ENCODE data around the gene CRYL1.

The CRYL1 gene

GRCh38 chr13:20431687-20432384 lies 93.8 kb downstream of the CRYL1 start:
- Histone ChIP-seq H3K9me3 (ENCODE audit: insufficient read depth, low read depth, low read length) (no peaks in the 10 kb centered on the region), H3K4me3 (ENCODE audit: low read length) (no peak overlapping the region), H3K27ac (ENCODE audit: low read depth, low read length) (no peak overlapping the region), H3K4me1 (ENCODE audit: insufficient read depth, low read length) (no peaks in the 10 kb centered on the region), H3K9ac (ENCODE audit: low read depth, low read length) (no peak overlapping the region), H3K36me3 (ENCODE audit: insufficient read depth, low read length) (no peaks in the 10 kb centered on the region), H3K27me3 (ENCODE audit: insufficient read depth, low read length) (no peaks in the 10 kb centered on the region)
- 91% methylated on average over 15 of the region's 15 CpGs for WGBS

- Histone ChIP-seq H3K4me1 (ENCODE audit: insufficient read depth, low read length) (no peaks in the 10 kb centered on the region), H3K27ac (ENCODE audit: low read depth, low read length) (no peak overlapping the region), H3K4me3 (ENCODE audit: low read length) (no peak overlapping the region), H3K36me3 (ENCODE audit: insufficient read depth, low read length) (no peaks in the 10 kb centered on the region), H3K9me3 (ENCODE audit: insufficient read depth, low read depth, low read length) (no peaks in the 10 kb centered on the region), H3K9ac (ENCODE audit: low read depth, low read length) (no peak overlapping the region), H3K27me3 (ENCODE audit: insufficient read depth, low read length) (no peaks in the 10 kb centered on the region)
- 94% methylated on average over 16 of the region's 16 CpGs for WGBS
These were observed 94.6 kb downstream of the CRYL1 start for GRCh38 chr13:20431080-20431479.

- Histone ChIP-seq H3K27ac (ENCODE audit: low read depth, low read length) (no peak overlapping the region), H3K27me3 (ENCODE audit: insufficient read depth, low read length) (no peaks in the 10 kb centered on the region), H3K9me3 (ENCODE audit: insufficient read depth, low read depth, low read length) (no peaks in the 10 kb centered on the region), H3K36me3 (ENCODE audit: insufficient read depth, low read length) (no peaks in the 10 kb centered on the region), H3K4me3 (ENCODE audit: low read length) (no peak overlapping the region), H3K9ac (ENCODE audit: low read depth, low read length) (no peak overlapping the region), H3K4me1 (ENCODE audit: insufficient read depth, low read length) (no peaks in the 10 kb centered on the region)
- WGBS: 95% methylated on average over 4 of the region's 4 CpGs
These were observed 95.4 kb downstream of the CRYL1 start for GRCh38 chr13:20430296-20430695.

- no peaks in the 10 kb centered on the region for H3K36me3 ChIP-seq (ENCODE audit: insufficient read depth, low read length)
- H3K27ac ChIP-seq (ENCODE audit: low read depth, low read length): no peak overlapping the region
- H3K27me3 ChIP-seq (ENCODE audit: insufficient read depth, low read length): no peaks in the 10 kb centered on the region
- H3K9ac ChIP-seq (ENCODE audit: low read depth, low read length): no peak overlapping the region
- H3K9me3 ChIP-seq (ENCODE audit: insufficient read depth, low read depth, low read length): no peaks in the 10 kb centered on the region
- H3K4me3 ChIP-seq (ENCODE audit: low read length): no peak overlapping the region
- H3K4me1 ChIP-seq (ENCODE audit: insufficient read depth, low read length): no peaks in the 10 kb centered on the region
- WGBS: 94% methylated on average over 9 of the region's 9 CpGs
These were observed 96.0 kb downstream of the CRYL1 start for GRCh38 chr13:20429682-20430081.

GRCh38 chr13:20428666-20429644 lies 96.7 kb downstream of the CRYL1 start:
- Histone ChIP-seq H3K27me3 (ENCODE audit: insufficient read depth, low read length) (no peaks in the 10 kb centered on the region), H3K4me1 (ENCODE audit: insufficient read depth, low read length) (no peaks in the 10 kb centered on the region), H3K36me3 (ENCODE audit: insufficient read depth, low read length) (no peaks in the 10 kb centered on the region), H3K4me3 (ENCODE audit: low read length) (no peak overlapping the region), H3K27ac (ENCODE audit: low read depth, low read length) (no peak overlapping the region), H3K9ac (ENCODE audit: low read depth, low read length) (no peak overlapping the region), H3K9me3 (ENCODE audit: insufficient read depth, low read depth, low read length) (no peaks in the 10 kb centered on the region)
- WGBS: 93% methylated on average over 11 of the region's 11 CpGs

GRCh38 chr13:20426766-20427448 lies 98.8 kb downstream of the CRYL1 start:
- H3K4me1 ChIP-seq (ENCODE audit: insufficient read depth, low read length): no peaks in the 10 kb centered on the region
- H3K27me3 ChIP-seq (ENCODE audit: insufficient read depth, low read length): no peaks in the 10 kb centered on the region
- no peaks in the 10 kb centered on the region for H3K36me3 ChIP-seq (ENCODE audit: insufficient read depth, low read length)
- WGBS: 81% methylated on average over 11 of the region's 11 CpGs
- H3K9ac ChIP-seq (ENCODE audit: low read depth, low read length): no peak overlapping the region
- H3K4me3 ChIP-seq (ENCODE audit: low read length): no peak overlapping the region
- no peak overlapping the region for H3K27ac ChIP-seq (ENCODE audit: low read depth, low read length)
- H3K9me3 ChIP-seq (ENCODE audit: insufficient read depth, low read depth, low read length): no peaks in the 10 kb centered on the region

GRCh38 chr13:20425819-20426219 lies 99.8 kb downstream of the CRYL1 start:
- no peak overlapping the region for H3K4me3 ChIP-seq (ENCODE audit: low read length)
- H3K36me3 ChIP-seq (ENCODE audit: insufficient read depth, low read length): no peaks in the 10 kb centered on the region
- H3K4me1 ChIP-seq (ENCODE audit: insufficient read depth, low read length): no peaks in the 10 kb centered on the region
- no peaks in the 10 kb centered on the region for H3K27me3 ChIP-seq (ENCODE audit: insufficient read depth, low read length)
- H3K27ac ChIP-seq (ENCODE audit: low read depth, low read length): no peak overlapping the region
- 45% methylated on average over 6 of the region's 7 CpGs for WGBS
- no peak overlapping the region for H3K9ac ChIP-seq (ENCODE audit: low read depth, low read length)
- no peaks in the 10 kb centered on the region for H3K9me3 ChIP-seq (ENCODE audit: insufficient read depth, low read depth, low read length)

GRCh38 chr13:20424949-20425348 lies 100.7 kb downstream of the CRYL1 start:
- H3K27ac ChIP-seq (ENCODE audit: low read depth, low read length): no peak overlapping the region
- 92% methylated on average over 12 of the region's 12 CpGs for WGBS
- no peaks in the 10 kb centered on the region for H3K4me1 ChIP-seq (ENCODE audit: insufficient read depth, low read length)

GRCh38 chr13:20424559-20424852 lies 101.2 kb downstream of the CRYL1 start:
- H3K27me3 ChIP-seq (ENCODE audit: insufficient read depth, low read length): no peaks in the 10 kb centered on the region
- H3K27ac ChIP-seq (ENCODE audit: low read depth, low read length): no peak overlapping the region
- 77% methylated on average over 8 of the region's 8 CpGs for WGBS
- no peak overlapping the region for H3K4me3 ChIP-seq (ENCODE audit: low read length)
- no peaks in the 10 kb centered on the region for H3K4me1 ChIP-seq (ENCODE audit: insufficient read depth, low read length)
- no peaks in the 10 kb centered on the region for H3K9me3 ChIP-seq (ENCODE audit: insufficient read depth, low read depth, low read length)
- H3K36me3 ChIP-seq (ENCODE audit: insufficient read depth, low read length): no peaks in the 10 kb centered on the region
- H3K9ac ChIP-seq (ENCODE audit: low read depth, low read length): no peak overlapping the region

More at GRCh38 chr13:20424949-20425348, 100.7 kb downstream of the CRYL1 start:
- Histone ChIP-seq H3K27me3 (ENCODE audit: insufficient read depth, low read length) (no peaks in the 10 kb centered on the region), H3K36me3 (ENCODE audit: insufficient read depth, low read length) (no peaks in the 10 kb centered on the region), H3K4me3 (ENCODE audit: low read length) (no peak overlapping the region), H3K9me3 (ENCODE audit: insufficient read depth, low read depth, low read length) (no peaks in the 10 kb centered on the region), H3K9ac (ENCODE audit: low read depth, low read length) (no peak overlapping the region)

- no peak overlapping the region for H3K4me3 ChIP-seq (ENCODE audit: low read length)
- no peak overlapping the region for H3K27ac ChIP-seq (ENCODE audit: low read depth, low read length)
- no peaks in the 10 kb centered on the region for H3K4me1 ChIP-seq (ENCODE audit: insufficient read depth, low read length)
- H3K36me3 ChIP-seq (ENCODE audit: insufficient read depth, low read length): no peaks in the 10 kb centered on the region
- H3K27me3 ChIP-seq (ENCODE audit: insufficient read depth, low read length): no peaks in the 10 kb centered on the region
- H3K9me3 ChIP-seq (ENCODE audit: insufficient read depth, low read depth, low read length): no peaks in the 10 kb centered on the region
- H3K9ac ChIP-seq (ENCODE audit: low read depth, low read length): no peak overlapping the region
- 68% methylated on average over 4 of the region's 4 CpGs for WGBS
These were observed 103.3 kb downstream of the CRYL1 start for GRCh38 chr13:20422362-20422761.

- no peak overlapping the region for H3K27ac ChIP-seq (ENCODE audit: low read depth, low read length)
- WGBS: 95% methylated on average over 5 of the region's 6 CpGs
These were observed 104.7 kb downstream of the CRYL1 start for GRCh38 chr13:20420938-20421337.

More at GRCh38 chr13:20420938-20421337, 104.7 kb downstream of the CRYL1 start:
- no peak overlapping the region for H3K4me3 ChIP-seq (ENCODE audit: low read length)
- H3K9me3 ChIP-seq (ENCODE audit: insufficient read depth, low read depth, low read length): no peaks in the 10 kb centered on the region
- H3K36me3 ChIP-seq (ENCODE audit: insufficient read depth, low read length): no peaks in the 10 kb centered on the region
- no peaks in the 10 kb centered on the region for H3K4me1 ChIP-seq (ENCODE audit: insufficient read depth, low read length)
- no peak overlapping the region for H3K9ac ChIP-seq (ENCODE audit: low read depth, low read length)
- 0 out of 2 replicates have a peak, but pooled peaks cover 2% of the 10 kb centered on the region for H3K27me3 ChIP-seq (ENCODE audit: insufficient read depth, low read length)
